NCI-H146 (cell line): ENCODE results near the gene FBXO17.
"Not testable (repeated sequence)": the region's sequence is repeated elsewhere in the genome, so short reads cannot be mapped to it uniquely, and the experiment has no call there.

Experiments
- DNase-seq: peaks from one replicate; lab custom pipeline; 2025; lab: John Stamatoyannopoulos, UW

Gene FBXO17

GRCh38 chr19:38979812-38980211 is 4.3 kb upstream of the FBXO17 start:
- DNase-seq: no peak

GRCh38 chr19:38978326-38978689 is 2.8 kb upstream of the FBXO17 start:
- no peak for DNase-seq

- no peak for DNase-seq
These were observed 2.1 kb upstream of the FBXO17 start for GRCh38 chr19:38977445-38978325.

DNA sequence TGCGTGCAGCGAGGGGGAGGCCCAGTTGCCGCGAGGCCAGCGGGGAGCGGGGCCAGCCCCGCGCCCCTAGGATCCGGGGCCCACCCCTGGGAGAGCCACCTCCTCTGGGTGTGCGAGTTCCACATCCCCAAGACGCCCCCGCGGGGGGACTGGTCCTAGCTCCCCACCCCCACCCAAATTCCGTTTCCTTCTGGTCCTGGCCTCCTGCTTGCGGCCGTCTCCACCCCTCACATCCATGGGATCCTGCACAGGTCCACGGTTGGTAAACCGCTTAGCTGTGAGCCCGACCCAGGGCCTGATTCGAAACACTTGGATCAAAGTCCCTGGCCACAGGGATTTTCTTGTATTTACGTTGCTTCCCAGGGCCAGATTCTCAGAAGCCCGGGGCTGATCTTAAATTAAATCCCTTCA is 324 bp upstream of the FBXO17 start:
- peak; percentile 43 for DNase-seq

DNA sequence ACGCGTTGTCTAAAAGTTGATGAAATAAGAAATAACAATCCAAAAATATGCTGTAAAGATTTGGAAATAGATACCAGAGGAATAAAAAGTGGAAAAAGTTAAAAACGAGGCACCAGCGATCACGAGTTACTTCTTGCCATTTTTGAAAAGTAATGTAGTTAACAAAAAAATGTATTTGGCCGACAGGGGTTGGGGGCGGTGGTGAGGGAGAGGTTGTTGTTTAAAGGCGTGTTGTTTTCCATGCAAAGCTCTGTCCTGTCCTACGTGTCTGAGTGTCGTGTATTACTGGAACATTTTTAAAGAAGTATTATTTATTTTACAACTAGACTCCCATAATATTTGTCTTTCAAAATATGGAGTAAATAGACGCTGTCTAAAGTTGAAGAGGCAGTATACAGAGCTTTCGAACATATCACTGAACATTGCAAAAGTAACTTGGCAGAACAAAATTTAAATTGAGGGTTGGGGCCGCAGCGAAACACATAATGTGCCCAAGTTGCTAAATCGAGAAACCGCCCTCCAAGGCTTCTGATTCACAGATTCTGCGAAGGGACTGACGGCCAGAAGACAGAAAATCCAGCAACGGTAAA is 823 bp downstream of the FBXO17 start:
- no peak for DNase-seq

GRCh38 chr19:38971672-38972071 is 3.9 kb downstream of the FBXO17 start:
- DNase-seq: no peak

DNA sequence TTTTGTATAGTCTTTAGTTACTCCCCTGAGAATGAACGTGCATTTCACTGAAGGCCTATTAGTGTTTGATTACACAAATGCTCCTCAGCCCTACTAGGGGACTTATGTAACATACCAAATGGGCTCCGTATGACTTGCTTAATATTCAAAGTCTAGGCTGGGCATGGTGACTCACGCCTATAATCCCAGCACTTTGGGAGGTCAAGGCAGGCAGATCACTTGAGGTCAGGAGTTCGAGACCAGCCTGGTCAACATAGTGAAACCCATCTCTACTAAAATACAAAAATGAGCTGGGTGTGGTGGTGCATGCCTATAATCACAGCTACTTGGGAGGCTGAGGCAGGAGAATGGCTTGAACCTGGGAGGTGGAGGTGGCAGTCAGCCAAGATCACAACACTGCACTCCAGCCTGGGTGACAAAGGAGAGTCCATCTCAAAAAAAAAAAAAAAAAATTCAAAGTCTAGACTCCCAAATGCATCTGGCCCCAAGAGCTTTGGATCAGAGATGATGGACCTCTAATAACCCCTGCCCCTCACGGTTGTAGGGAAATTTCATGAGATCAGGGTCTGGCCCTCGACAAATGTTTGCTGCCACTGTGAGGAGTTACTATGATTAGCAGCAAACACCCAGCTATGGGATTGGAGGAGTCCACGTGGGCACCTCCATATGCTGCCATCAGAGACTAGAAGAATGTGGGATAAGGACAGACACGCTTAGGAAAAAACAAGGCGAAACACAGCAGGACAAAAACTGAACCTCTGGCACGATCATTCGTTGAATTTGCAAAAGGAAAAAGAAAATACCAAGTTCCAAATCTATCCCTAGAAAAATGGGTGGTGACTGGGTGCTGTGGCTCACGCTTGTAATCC is 4.6 kb downstream of the FBXO17 start:
- no peak for DNase-seq

GRCh38 chr19:38966149-38966548 is 9.4 kb downstream of the FBXO17 start:
- DNase-seq: not testable (repeated sequence)

GRCh38 chr19:38964738-38965137 is 10.8 kb downstream of the FBXO17 start:
- no peak for DNase-seq

DNA sequence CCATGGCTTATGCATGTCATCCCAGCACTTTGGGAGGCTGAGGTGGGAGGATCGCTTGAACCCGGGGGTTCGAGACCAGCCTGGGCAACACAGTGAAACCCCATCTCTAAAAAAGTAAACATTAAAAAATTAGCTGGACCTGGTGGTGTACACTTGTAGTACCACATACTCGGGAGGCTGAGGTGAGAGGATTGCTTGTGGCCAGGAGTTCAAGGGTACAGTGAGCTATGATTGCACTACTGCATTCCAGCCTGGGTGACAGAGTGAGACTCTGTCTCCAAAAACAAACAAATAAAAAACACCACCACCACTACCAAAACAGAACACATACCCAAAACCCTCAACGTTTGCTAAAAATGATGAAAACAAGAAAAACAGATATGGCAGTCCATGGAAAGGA is 15.9 kb downstream of the FBXO17 start:
- no peak for DNase-seq

DNA sequence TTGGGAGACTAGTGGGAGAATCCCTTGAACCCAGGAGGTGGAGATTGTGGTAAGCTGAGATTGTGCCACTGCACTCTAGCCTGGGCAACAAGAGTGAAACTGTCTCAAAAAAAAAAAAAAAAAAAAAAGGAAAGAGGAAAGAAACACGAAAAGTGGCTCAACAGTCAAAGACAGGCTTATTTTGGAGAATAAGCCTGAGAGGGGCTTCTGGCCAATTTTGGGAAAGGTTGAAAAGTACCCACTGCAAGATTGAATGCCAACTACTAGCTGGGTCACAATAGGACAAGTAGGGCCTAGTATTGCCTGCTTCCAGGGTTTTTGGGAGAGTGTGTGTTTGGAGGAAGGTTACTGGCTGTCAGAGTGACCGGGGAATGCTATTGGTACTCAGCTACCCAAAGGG is 17.2 kb downstream of the FBXO17 start:
- no peak for DNase-seq

DNA sequence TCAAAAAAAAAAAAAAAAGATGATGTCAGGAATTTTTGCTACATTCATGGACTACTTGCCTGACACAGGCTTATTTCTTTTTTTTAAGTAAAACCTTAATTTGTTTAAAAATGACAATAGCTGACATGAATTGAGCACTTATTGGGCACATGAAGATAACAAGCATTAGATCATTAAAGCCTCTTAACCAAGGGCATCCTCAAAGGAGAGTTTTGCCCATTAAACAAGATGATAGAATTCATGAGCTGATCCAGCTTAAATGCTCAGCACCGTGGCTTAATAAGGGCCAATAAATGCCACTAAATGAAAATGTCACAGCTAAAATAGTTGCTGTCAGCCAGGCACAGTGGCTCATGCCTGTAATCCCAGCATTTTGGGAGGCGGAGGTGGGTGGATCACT is 19.3 kb downstream of the FBXO17 start:
- DNase-seq: no peak

DNA sequence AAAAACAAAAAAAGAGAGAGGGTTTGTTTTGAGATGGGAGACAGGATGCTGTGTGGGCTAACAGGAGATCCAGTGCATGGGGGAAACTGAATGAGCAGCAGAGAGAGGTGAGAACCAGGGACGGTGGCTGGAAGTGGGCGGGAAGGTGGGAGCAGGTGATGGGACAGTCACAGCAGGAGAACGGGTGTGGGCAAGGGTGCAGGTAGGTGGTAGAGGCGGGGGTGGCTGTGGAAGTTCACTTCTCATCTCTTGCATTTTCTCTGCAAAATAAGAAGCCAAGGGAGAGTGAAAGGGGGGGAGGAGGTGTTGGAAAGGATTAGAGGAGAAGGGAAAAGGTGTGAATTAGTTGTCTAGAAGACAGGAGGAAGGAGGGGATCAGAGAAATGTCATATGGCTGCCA is 21.9 kb downstream of the FBXO17 start:
- DNase-seq: no peak

- DNase-seq: peak; percentile 66
These were observed 23.0 kb downstream of the FBXO17 start for GRCh38 chr19:38952395-38953165.

GRCh38 chr19:38951187-38951586 is 24.4 kb downstream of the FBXO17 start:
- no peak for DNase-seq

GRCh38 chr19:38949580-38950367 is 25.8 kb downstream of the FBXO17 start:
- peak; percentile 96 for DNase-seq

- no peak for DNase-seq
These were observed 29.1 kb downstream of the FBXO17 start for GRCh38 chr19:38946229-38947010.

DNA sequence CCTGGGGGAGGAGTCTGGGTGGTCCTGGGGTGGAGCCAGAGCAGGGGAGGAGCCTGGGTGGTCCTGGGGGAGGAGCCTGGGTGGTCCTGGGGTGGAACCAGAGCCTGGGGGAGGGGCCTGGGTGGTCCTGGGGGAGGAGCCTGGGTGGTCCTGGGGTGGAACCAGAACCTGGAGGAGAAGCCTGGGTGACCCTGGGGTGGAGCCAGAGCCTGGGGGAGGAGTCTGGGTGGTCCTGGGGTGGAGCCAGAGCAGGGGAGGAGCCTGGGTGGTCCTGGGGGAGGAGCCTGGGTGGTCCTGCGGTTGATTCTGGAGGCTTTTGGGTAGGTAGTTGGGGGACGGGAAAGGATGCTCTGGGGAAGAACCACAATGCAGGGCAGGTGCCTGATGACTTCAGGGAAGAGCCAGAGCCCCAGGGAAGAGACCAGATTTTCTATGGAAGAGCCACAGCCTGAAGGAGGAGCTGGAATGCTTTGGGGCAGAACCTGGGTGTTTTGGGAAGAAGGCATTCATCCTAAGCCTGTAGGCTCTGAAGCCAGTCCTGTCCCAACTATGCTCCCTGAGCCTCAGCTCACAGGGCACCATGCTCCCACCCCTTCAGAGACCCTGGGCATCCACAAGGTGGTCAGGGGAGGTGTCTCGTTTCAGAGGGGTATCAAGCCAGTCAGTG is 29.8 kb downstream of the FBXO17 start:
- DNase-seq: no peak

DNA sequence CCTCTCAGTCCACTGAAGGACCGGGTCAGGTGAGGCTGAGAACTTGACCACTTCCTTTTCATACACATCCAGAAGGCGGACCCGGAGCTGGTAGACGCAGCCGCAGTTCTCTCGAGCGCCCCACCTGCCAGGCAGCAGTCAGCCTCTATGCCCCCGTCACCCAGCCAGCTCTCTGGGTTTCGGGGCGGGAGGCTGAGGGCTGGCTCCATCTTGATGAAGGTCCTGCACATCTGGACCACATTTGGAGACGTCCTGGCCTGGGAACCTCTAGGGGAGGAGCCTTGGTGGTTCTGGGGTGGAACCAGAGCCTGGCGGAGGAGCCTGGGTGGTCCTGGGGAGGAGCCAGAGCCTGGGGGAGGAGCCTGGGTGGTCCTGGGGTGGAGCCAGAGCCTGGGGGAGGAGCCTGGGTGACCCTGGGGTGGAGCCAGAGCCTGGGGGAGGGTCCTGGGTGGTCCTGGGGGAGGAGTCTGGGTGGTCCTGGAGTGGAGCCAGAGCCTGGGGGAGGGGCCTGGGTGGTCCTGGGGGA is 30.5 kb downstream of the FBXO17 start:
- peak; percentile 32 for DNase-seq
